NOMO-1 treated with dmso at 0.1 percent for 144 hours (cell line): ENCODE results near the gene RSPO1.

ENCODE experiments used
- DNase-seq: peaks from one replicate; lab custom pipeline; 2025; ENCODE audit not compliant: unreplicated experiment; lab: John Stamatoyannopoulos, UW

RSPO1 gene

GRCh38 chr1:37574834-37575480, 59.7 kb downstream of the RSPO1 start:
- no peak for DNase-seq

GRCh38 chr1:37570528-37571334, 64.0 kb downstream of the RSPO1 start:
- no peak for DNase-seq

GRCh38 chr1:37567023-37567422, 67.7 kb downstream of the RSPO1 start:
- no peak for DNase-seq

- DNase-seq = no peak
Observed at GRCh38 chr1:37564892-37565291, 69.8 kb downstream of the RSPO1 start.

- DNase-seq = no peak
Observed at GRCh38 chr1:37562984-37563383, 71.7 kb downstream of the RSPO1 start.
